A549 (cell line): ENCODE data around the gene THY1. TPM values are rescaled to one million over a fixed set of nuclear protein-coding genes. Genes with fewer than 3 reads are reported as not detected.

Experiments
- ATAC-seq, 2 experiments: fragments of 200-7000 bp in 1 of 2; fragments of >200 bp in 1 of 2; cut with Nextera tagmentation in 1 of 2; cut with Tn5 transposase in 1 of 2; 3 replicates each; pipeline versions ENCODE4 v1.8.0 to v1.9.1; 2018 to 2020; ENCODE audit warnings: mild to moderate bottlenecking in 1 of 2, moderate library complexity in 1 of 2
- CTCF ChIA-PET: fragments of 300-600 bp; sonication (Branson Sonifier 250); formaldehyde crosslinking; extraction: SDS; loops from one replicate; lab custom pipeline; 2021; ENCODE audit warnings: antibody characterized with exemption, inconsistent platforms; lab: Yijun Ruan, JAX
- POLR2A ChIA-PET: fragments of 350-600 bp; formaldehyde crosslinking; extraction: SDS; loops from one replicate; lab custom pipeline; 2021; ENCODE audit warnings: antibody characterized with exemption, inconsistent platforms; lab: Yijun Ruan, JAX
- DNase-seq, 2 experiments: peaks; one replicate each; pipeline versions ENCODE4 v3.0.0 to v3.0.0-alpha.2; 2011 to 2016; ENCODE audit warnings: low read depth in 1 of 2, low spot score in 1 of 2
- FAIRE-seq: peaks from 2 replicates; lab custom pipeline; 2011; peaks lifted over from hg19 to GRCh38; lab: Jason Lieb, UNC
- H3K27ac ChIP-seq, 2 experiments: fragments of >200 bp; sonication (Bioruptor Twin); formaldehyde crosslinking; 3 replicates each; pipeline ENCODE4 v1.5.1; 2016 to 2017
- H3K4me1 ChIP-seq: fragments of >200 bp; sonication (Bioruptor Twin); formaldehyde crosslinking; 3 replicates; pipeline ENCODE4 v1.6.1; 2016
- H3K4me2 ChIP-seq: fragments of >200 bp; sonication (Bioruptor Twin); formaldehyde crosslinking; 3 replicates; pipeline ENCODE4 v1.6.1; 2016
- H3K4me3 ChIP-seq: fragments of >200 bp; sonication (Bioruptor Twin); formaldehyde crosslinking; 3 replicates; pipeline ENCODE4 v1.5.1; 2016
- H3K9me3 ChIP-seq: fragments of >200 bp; sonication (Bioruptor Twin); formaldehyde crosslinking; 3 replicates; pipeline ENCODE4 v1.6.1; 2016
- CBX8 ChIP-seq: fragments of 200-600 bp; sonication (generic); IDR thresholded peaks from 2 replicates; pipeline ENCODE4 v1.6.1; 2016
- CEBPB ChIP-seq, 2 experiments: fragments of >200 bp in 1 of 2; sonication (Bioruptor Twin) in 1 of 2; formaldehyde crosslinking in 1 of 2; IDR thresholded peaks; 2 replicates each; pipeline ENCODE4 v1.6.1; 2012 to 2016
- CHD2 ChIP-seq: fragments of 150-350 bp; IDR thresholded peaks from 2 replicates; pipeline ENCODE4 v1.6.1; 2014; ENCODE audit warnings: low read length; ENCODE audit not compliant: partially characterized antibody
- EP300 ChIP-seq, 2 experiments: fragments of >200 bp; sonication (Bioruptor Twin); formaldehyde crosslinking; IDR thresholded peaks; 2 replicates in 1 of 2; 3 replicates in 1 of 2; pipeline ENCODE4 v1.6.1; 2016 to 2017
- ESRRA ChIP-seq: fragments of 150-350 bp; IDR thresholded peaks from 2 replicates; pipeline ENCODE4 v1.6.1; 2014; ENCODE audit warnings: mild to moderate bottlenecking, low read length, borderline replicate concordance
- FOSB ChIP-seq: fragments of 250-450 bp; sonication (Bioruptor Pico); IDR thresholded peaks from 2 replicates; pipeline ENCODE4 v1.5.0; 2020; ENCODE audit warnings: mild to moderate bottlenecking, moderate library complexity
- FOXS1 ChIP-seq: fragments of 250-450 bp; sonication (Bioruptor Pico); IDR thresholded peaks from 2 replicates; pipeline ENCODE4 v1.5.0; 2020; ENCODE audit warnings: mild to moderate bottlenecking, moderate library complexity
- HDAC2 ChIP-seq: fragments of 200-600 bp; sonication (generic); IDR thresholded peaks from 2 replicates; pipeline ENCODE4 v1.6.1; 2016
- HOXB5 ChIP-seq: fragments of 250-450 bp; sonication (Bioruptor Pico); IDR thresholded peaks from 2 replicates; pipeline ENCODE4 v1.5.0; 2020; ENCODE audit warnings: mild to moderate bottlenecking, moderate library complexity
- JUNB ChIP-seq: fragments of >200 bp; sonication (Bioruptor Twin); formaldehyde crosslinking; IDR thresholded peaks from 2 replicates; pipeline ENCODE4 v1.6.1; 2016
- KDM1A ChIP-seq: fragments of 200-600 bp; sonication (generic); IDR thresholded peaks from 2 replicates; pipeline ENCODE4 v1.6.1; 2016; ENCODE audit warnings: low read depth, mild to moderate bottlenecking
- MAZ ChIP-seq: fragments of 150-350 bp; IDR thresholded peaks from 2 replicates; pipeline ENCODE4 v1.6.1; 2014; ENCODE audit warnings: antibody characterized with exemption, low read depth, low read length, borderline replicate concordance
- MYC ChIP-seq: IDR thresholded peaks from 2 replicates; pipeline ENCODE4 v1.6.1; 2012; ENCODE audit warnings: mild to moderate bottlenecking, inconsistent platforms, low read length, improper control_type of control experiment, borderline replicate concordance
- NFE2L2 ChIP-seq: fragments of 150-350 bp; conservative IDR thresholded peaks from 2 replicates; pipeline ENCODE4 v1.6.1; 2014; ENCODE audit warnings: low read length
- NPAS2 ChIP-seq: fragments of 250-450 bp; sonication (Bioruptor Pico); IDR thresholded peaks from 2 replicates; pipeline ENCODE4 v1.8.0; 2022; ENCODE audit warnings: mild to moderate bottlenecking, moderate library complexity, borderline replicate concordance
- PHF8 ChIP-seq: fragments of 200-600 bp; sonication (generic); IDR thresholded peaks from 2 replicates; pipeline ENCODE4 v1.6.1; 2016; ENCODE audit warnings: low read depth, mild to moderate bottlenecking, antibody characterized with exemption, moderate library complexity, borderline replicate concordance
- POLR2AphosphoS2 ChIP-seq: conservative IDR thresholded peaks from 2 replicates; pipeline ENCODE4 v1.6.1; 2012; ENCODE audit warnings: low read length, improper control_type of control experiment, inconsistent platforms
- RAD21 ChIP-seq, 2 experiments: fragments of >200 bp in 1 of 2; sonication (Bioruptor Twin) in 1 of 2; formaldehyde crosslinking in 1 of 2; IDR thresholded peaks in 1 of 2; conservative IDR thresholded peaks in 1 of 2; 2 replicates in 1 of 2; 3 replicates in 1 of 2; pipeline ENCODE4 v1.6.1; 2012 to 2018; ENCODE audit warnings: inconsistent platforms in 1 of 2
- RFX5 ChIP-seq: fragments of 450-650 bp; IDR thresholded peaks from 2 replicates; pipeline ENCODE4 v1.7.1; 2014; ENCODE audit warnings: antibody characterized with exemption, mild to moderate bottlenecking, moderate library complexity
- RNF2 ChIP-seq: fragments of 200-600 bp; sonication (generic); IDR thresholded peaks from 2 replicates; pipeline ENCODE4 v1.6.1; 2016; ENCODE audit warnings: low read depth, mild to moderate bottlenecking, antibody characterized with exemption, moderate library complexity, borderline replicate concordance
- TFCP2L1 ChIP-seq: fragments of 250-450 bp; sonication (Bioruptor Pico); IDR thresholded peaks from 2 replicates; pipeline ENCODE4 v1.5.0; 2021; ENCODE audit warnings: mild to moderate bottlenecking
- ZC3H11A ChIP-seq: fragments of 450-650 bp; IDR thresholded peaks from 2 replicates; pipeline ENCODE4 v1.6.1; 2014; ENCODE audit warnings: antibody characterized with exemption, mild to moderate bottlenecking
- WGBS: methylation state at CpG from one replicate; pipeline ENCODE4 v1.1.6; 2017; ENCODE audit errors: missing lambda C conversion rate; 5-methylcytosine and 5-hydroxymethylcytosine counted together
- polyA plus RNA-seq, 4 experiments: library from polyadenylated mRNA; depleted of rRNA in 3 of 4; stranded (reverse); fragments of >200 nt; fragmentation: RNase III in 1 of 4; extraction: RNeasy Plus Mini Kit Qiagen cat#74134 plus additional on column Dnase treatment in 1 of 4; gene quantifications; 2 replicates in 3 of 4; 3 replicates in 1 of 4; pipeline ENCODE4 v1.2.3, GENCODE V29; 2011 to 2017
- TF ChIP-seq, protein P1 (sequence below): IDR thresholded peaks from 2 replicates; pipeline ENCODE4 v1.6.1; 2012
- TF ChIP-seq, protein P2 (sequence below): fragments of >200 bp; sonication (Bioruptor Twin); formaldehyde crosslinking; IDR thresholded peaks from 2 replicates; pipeline ENCODE4 v1.6.1; 2016
- TF ChIP-seq, protein P3 (sequence below): fragments of 450-650 bp; IDR thresholded peaks from 2 replicates; pipeline ENCODE4 v1.6.1; 2014; ENCODE audit warnings: antibody characterized with exemption
- TF ChIP-seq, protein P4 (sequence below): fragments of >200 bp; sonication (Bioruptor Twin); formaldehyde crosslinking; IDR thresholded peaks from 3 replicates; pipeline ENCODE4 v1.6.1; 2016
- TF ChIP-seq, protein P5 (sequence below): fragments of 250-450 bp; sonication (Bioruptor Pico); IDR thresholded peaks from 2 replicates; pipeline ENCODE4 v1.5.0; 2021; ENCODE audit warnings: mild to moderate bottlenecking, moderate library complexity, borderline replicate concordance
- TF ChIP-seq, protein P6 (sequence below): fragments of 250-450 bp; sonication (Bioruptor Pico); IDR thresholded peaks from 2 replicates; pipeline ENCODE4 v1.5.0; 2020; ENCODE audit warnings: low read depth, mild to moderate bottlenecking, moderate library complexity

Gene THY1
- polyA plus RNA-seq, 2 of the 4 experiments (the other 2 are of a cell fraction), result 7.1 to 19.9 TPM

DNA sequence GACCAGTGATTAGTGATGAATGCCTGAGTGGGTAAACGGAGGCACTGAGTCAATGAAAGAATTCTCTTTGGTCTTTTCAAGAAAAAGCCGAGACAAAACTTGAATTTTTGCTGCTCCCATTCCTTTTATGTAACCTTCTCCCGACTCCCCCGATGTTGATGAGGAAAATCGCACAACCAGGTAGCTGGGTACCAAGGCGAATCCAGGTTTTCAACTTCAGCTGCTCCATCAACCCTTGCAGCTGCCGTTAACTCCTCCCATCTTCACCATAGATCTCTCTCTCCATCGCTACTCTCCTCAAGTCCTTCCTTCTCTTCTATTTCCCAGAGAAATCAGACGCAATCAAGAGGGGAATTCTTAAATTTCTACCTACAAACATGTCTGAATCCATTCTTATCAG is 40.9 kb downstream of the THY1 start:
- no peak for ATAC-seq
- Histone ChIP-seq H3K4me1 (peaks cover 4% of the 10 kb centered on the region; the same call in 1 of the 3 replicates), H3K4me2 (peak overlapping the region; percentile 84), H3K9me3 (no peaks in the 10 kb centered on the region), H3K4me3 (peak overlapping the region; percentile 55), H3K27ac (peak overlapping the region in 1 of 2 experiments; percentile 69; a peak in 3 of 6 replicates)
- no peak for FAIRE-seq
- POLR2A ChIA-PET, result interaction anchor here (1.3 kb wide), 1 partner anchor 21 kb away, joined by 3 read pairs; no protein-coding TSS in a partner anchor
- 14% methylated on average over 9 of the region's 9 CpGs for WGBS
- CTCF ChIA-PET, result interaction anchor here (0.9 to 20.0 kb wide), 18 partner anchors 8 to 171 kb away, joined by 3 to 341 read pairs (median 10); no protein-coding TSS in a partner anchor
- DNase-seq, result no peak
- TF ChIP-seq MYC (no peak), PHF8 (no peak), FOXS1 (no peak), CHD2 (no peak), FOSB (no peak), JUNB (no peak), RNF2 (no peak), ESRRA (no peak), CEBPB (IDR thresholded peaks at IDR 0.05) (no peak), NFE2L2 (no peak), HOXB5 (CRISPR knock-in tag) (no peak), HDAC2 (no peak)
- TF ChIP-seq, protein P1, sequence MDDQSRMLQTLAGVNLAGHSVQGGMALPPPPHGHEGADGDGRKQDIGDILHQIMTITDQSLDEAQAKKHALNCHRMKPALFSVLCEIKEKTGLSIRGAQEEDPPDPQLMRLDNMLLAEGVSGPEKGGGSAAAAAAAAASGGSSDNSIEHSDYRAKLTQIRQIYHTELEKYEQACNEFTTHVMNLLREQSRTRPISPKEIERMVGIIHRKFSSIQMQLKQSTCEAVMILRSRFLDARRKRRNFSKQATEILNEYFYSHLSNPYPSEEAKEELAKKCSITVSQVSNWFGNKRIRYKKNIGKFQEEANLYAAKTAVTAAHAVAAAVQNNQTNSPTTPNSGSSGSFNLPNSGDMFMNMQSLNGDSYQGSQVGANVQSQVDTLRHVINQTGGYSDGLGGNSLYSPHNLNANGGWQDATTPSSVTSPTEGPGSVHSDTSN, result no peak
- TF ChIP-seq, protein P2, sequence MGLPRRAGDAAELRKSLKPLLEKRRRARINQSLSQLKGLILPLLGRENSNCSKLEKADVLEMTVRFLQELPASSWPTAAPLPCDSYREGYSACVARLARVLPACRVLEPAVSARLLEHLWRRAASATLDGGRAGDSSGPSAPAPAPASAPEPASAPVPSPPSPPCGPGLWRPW, result no peak
- TF ChIP-seq, protein P3, sequence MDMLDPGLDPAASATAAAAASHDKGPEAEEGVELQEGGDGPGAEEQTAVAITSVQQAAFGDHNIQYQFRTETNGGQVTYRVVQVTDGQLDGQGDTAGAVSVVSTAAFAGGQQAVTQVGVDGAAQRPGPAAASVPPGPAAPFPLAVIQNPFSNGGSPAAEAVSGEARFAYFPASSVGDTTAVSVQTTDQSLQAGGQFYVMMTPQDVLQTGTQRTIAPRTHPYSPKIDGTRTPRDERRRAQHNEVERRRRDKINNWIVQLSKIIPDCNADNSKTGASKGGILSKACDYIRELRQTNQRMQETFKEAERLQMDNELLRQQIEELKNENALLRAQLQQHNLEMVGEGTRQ, result no peak

DNA sequence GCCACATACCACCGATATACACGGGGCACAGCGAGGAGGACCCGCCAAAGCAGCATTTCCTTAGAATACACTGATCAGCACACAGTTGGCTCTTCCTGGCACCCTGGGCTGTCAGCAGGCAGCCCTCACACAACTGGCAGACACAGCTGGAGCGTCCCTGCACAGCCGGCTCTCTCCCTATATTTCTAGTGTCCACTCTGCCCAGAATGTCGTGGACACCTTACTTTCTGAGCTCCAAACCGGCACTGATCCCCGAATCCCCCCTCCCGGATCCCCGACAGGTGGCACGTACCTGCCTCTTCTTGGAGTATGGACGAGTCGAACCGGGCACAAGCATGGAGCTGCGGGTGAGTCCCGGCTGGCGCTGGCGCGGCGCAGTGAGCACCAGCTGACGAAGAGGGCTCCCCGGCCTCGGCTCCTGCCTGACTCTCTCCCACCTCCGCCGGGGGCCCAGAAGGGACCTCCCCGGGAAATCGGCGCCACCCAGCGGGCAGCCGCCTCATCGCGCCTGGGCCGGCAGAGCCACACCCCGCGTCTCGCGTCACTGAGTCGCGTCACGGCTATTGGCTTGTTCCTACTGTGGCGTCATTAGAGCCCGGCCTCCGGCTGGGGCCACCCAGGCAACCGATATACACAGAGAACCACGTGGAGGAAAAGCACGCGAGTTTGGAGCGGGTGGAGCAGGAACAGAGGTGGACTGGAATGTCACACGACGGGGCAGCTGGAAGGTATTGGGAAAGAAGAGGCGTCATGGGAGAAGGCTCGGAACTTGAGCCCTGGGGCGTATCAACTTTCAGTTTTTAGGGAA is 41.6 kb downstream of the THY1 start, which contains the start of gene USP2:
Gene USP2 (minus strand): TSS at position 510 of the 808 bp plus-strand sequence. CDS start 8,210 bp downstream, outside the sequence.
- FAIRE-seq, result no peak
- H3K9me3 ChIP-seq, result no peaks in the 10 kb centered on the region
- H3K4me2 ChIP-seq, result peak within 1 kb of the TSS; percentile 84
- DNase-seq, result peak; percentile 81 to 92
- peaks cover 4% of the 10 kb centered on the region; the same call in 1 of the 3 replicates for H3K4me1 ChIP-seq
- ATAC-seq, result peak; percentile 97 to 98
- H3K4me3 ChIP-seq, result peak within 1 kb of the TSS; percentile 55
- 2% methylated on average over 15 of the region's 54 CpGs for WGBS
- ChIA-PET CTCF (interaction anchor here (0.6 to 20.0 kb wide), 31 partner anchors 8 to 405 kb away, joined by 3 to 341 read pairs (median 5); partner anchors contain the start of gene MFRP), POLR2A (interaction anchor here (0.6 to 1.7 kb wide), 3 partner anchors 20 to 93 kb away, joined by 3 to 4 read pairs (median 3); no protein-coding TSS in a partner anchor)
- peak within 1 kb of the TSS; percentile 43 to 69; a peak in 3 of 6 replicates for H3K27ac ChIP-seq
- TF ChIP-seq KDM1A (no peak), POLR2AphosphoS2 (no peak), NPAS2 (CRISPR knock-in tag) (no peak), ZC3H11A (no peak), RAD21 (conservative IDR thresholded peaks at IDR 0.05 in 1 of 2, IDR thresholded peaks at IDR 0.05 in 1 of 2) (peak; percentile 36 to 61; a peak in 4 of 5 replicates), EP300 (IDR thresholded peaks at IDR 0.05) (no peak), CEBPB (IDR thresholded peaks at IDR 0.05) (no peak), JUNB (no peak), RFX5 (peak; percentile 70; the same call in 1 of the 2 replicates), TFCP2L1 (CRISPR knock-in tag) (0 out of 2 replicates have a peak, but pooled peaks have one; percentile 34), MAZ (0 out of 2 replicates have a peak, but pooled peaks have one; percentile 38), CBX8 (no peak), HDAC2 (no peak)
- TF ChIP-seq, protein P3, result peak; percentile 85
- TF ChIP-seq, protein P4, sequence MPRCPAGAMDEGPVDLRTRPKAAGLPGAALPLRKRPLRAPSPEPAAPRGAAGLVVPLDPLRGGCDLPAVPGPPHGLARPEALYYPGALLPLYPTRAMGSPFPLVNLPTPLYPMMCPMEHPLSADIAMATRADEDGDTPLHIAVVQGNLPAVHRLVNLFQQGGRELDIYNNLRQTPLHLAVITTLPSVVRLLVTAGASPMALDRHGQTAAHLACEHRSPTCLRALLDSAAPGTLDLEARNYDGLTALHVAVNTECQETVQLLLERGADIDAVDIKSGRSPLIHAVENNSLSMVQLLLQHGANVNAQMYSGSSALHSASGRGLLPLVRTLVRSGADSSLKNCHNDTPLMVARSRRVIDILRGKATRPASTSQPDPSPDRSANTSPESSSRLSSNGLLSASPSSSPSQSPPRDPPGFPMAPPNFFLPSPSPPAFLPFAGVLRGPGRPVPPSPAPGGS, result no peak
- TF ChIP-seq, protein P5, sequence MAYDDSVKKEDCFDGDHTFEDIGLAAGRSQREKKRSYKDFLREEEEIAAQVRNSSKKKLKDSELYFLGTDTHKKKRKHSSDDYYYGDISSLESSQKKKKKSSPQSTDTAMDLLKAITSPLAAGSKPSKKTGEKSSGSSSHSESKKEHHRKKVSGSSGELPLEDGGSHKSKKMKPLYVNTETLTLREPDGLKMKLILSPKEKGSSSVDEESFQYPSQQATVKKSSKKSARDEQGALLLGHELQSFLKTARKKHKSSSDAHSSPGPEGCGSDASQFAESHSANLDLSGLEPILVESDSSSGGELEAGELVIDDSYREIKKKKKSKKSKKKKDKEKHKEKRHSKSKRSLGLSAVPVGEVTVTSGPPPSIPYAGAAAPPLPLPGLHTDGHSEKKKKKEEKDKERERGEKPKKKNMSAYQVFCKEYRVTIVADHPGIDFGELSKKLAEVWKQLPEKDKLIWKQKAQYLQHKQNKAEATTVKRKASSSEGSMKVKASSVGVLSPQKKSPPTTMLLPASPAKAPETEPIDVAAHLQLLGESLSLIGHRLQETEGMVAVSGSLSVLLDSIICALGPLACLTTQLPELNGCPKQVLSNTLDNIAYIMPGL (CRISPR knock-in tag), result no peak
- TF ChIP-seq, protein P6, sequence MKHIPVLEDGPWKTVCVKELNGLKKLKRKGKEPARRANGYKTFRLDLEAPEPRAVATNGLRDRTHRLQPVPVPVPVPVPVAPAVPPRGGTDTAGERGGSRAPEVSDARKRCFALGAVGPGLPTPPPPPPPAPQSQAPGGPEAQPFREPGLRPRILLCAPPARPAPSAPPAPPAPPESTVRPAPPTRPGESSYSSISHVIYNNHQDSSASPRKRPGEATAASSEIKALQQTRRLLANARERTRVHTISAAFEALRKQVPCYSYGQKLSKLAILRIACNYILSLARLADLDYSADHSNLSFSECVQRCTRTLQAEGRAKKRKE, result no peak
